Right renal pelvis (tissue), 4 donors: ENCODE measurements around the gene FAP. TPM values are rescaled to one million over a fixed set of nuclear protein-coding genes. Genes with fewer than 3 reads are reported as not detected.

Source experiments
- DNase-seq, 4 donors: peaks; one replicate each; pipeline ENCODE4 v3.0.0-alpha.2; 2013; ENCODE audit warnings: low read depth in 4 of 4, low spot score in 3 of 4, missing footprints in 1 of 4
- polyA plus RNA-seq, 4 donors: library from polyadenylated mRNA; unstranded; fragments of 120-200 nt; gene quantifications; one replicate each; pipeline ENCODE4 v1.2.1, GENCODE V29; 2013; ENCODE audit not compliant: insufficient read length in 4 of 4

The FAP gene, protein sequence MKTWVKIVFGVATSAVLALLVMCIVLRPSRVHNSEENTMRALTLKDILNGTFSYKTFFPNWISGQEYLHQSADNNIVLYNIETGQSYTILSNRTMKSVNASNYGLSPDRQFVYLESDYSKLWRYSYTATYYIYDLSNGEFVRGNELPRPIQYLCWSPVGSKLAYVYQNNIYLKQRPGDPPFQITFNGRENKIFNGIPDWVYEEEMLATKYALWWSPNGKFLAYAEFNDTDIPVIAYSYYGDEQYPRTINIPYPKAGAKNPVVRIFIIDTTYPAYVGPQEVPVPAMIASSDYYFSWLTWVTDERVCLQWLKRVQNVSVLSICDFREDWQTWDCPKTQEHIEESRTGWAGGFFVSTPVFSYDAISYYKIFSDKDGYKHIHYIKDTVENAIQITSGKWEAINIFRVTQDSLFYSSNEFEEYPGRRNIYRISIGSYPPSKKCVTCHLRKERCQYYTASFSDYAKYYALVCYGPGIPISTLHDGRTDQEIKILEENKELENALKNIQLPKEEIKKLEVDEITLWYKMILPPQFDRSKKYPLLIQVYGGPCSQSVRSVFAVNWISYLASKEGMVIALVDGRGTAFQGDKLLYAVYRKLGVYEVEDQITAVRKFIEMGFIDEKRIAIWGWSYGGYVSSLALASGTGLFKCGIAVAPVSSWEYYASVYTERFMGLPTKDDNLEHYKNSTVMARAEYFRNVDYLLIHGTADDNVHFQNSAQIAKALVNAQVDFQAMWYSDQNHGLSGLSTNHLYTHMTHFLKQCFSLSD
- 10 to 100 TPM in 3 of 4 donors, 1 to 10 TPM in 1; 9.6 to 18.5 (median 12.7) TPM for polyA plus RNA-seq

GRCh38 chr2:162243294-162243693, at the start of gene FAP:
Gene FAP (minus strand): TSS chr2:162243445. CDS start chr2:162243327, 118 bp downstream.
- DNase-seq = no peak

DNA sequence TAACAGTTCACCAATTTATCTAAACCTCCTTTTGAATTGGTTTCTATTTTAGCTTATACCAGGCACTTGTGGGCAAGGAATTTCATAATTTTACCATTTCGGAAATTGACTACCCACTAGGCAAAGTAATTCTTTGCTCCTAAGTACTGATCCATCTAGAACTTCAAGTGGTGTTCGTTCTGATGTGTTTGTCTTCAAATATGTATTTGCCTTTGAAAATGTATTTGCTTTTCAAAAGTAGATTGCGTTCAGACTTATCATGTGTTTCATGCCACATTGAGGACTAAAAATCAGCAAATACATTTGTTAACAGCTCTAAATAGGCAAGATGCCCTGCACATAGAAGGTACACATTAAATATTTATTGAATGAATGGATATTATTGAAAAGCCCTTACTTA, 48.5 kb upstream of the FAP start:
- no peak for DNase-seq

DNA sequence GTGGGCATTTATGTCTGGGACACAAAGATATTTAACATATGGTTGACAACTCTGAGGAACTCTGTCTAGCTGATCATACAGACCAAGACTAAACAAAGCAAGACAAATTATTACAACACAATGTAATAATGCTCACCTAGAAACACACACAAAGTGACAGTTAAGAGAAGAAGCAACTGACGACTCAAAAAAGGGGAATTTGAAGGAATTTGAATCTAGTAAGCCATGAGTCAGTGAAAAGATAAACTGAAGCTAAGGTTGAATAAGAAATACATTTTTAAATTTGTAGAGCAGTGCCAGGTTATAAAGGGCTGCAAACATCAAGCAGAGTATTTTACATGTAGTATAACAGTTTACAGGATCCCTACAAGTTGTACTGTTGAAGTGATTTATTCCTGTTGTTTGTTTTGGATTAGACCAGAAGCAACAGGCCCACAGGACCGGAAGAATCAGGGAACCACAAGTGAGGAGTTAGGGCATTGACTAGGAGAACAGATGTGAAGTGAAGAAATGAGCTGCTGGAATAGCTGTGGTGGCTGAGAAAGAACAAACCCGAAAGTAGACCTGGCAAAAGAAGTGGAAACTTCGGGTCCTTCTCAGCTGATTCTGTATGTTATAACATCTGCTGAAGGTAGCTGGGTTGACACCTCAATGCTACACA, 39.6 kb upstream of the FAP start:
- DNase-seq = no peak

DNA sequence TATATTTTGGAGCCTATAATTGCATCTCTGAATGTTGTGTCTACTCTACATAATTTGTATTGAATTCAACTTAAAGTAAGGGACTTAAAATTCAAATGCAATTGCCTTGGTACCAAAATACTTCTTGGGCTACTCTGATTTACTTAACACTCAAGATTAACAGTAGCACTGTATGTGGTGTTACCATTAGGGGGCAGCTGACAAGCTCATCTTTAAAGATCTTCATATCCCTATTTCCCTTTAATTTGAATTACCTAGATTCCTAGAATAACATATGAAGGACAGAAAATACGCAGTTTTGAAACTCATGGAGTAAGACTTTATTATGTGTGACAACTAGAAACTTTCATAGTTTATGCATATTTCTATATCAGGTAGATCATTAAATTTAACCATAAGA, 37.4 kb upstream of the FAP start:
- no peak for DNase-seq

DNA sequence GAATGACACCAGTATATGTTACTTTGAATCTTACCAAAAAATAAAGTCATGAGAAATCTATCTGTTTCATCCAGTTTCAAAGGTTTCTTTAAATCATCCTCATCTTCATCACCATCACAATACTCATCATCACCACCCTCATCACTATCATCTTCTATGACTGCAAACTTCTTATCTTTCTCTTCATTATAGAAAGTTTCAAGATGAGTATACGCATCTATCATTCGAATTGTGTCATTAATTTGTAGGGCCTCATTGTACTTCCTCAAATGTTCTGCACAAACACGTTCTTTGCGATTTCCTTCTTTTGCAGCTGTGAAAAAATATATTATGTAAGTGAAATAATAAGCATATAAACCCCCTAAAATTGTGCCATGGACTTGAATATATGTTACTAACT, 34.1 kb upstream of the FAP start:
- no peak for DNase-seq

- no peak for DNase-seq
Measured at GRCh38 chr2:162267996-162268395, 24.8 kb upstream of the FAP start.

GRCh38 chr2:162267496-162267895, 24.3 kb upstream of the FAP start:
- no peak for DNase-seq

GRCh38 chr2:162266460-162266760, 23.2 kb upstream of the FAP start:
- DNase-seq = no peak

DNA sequence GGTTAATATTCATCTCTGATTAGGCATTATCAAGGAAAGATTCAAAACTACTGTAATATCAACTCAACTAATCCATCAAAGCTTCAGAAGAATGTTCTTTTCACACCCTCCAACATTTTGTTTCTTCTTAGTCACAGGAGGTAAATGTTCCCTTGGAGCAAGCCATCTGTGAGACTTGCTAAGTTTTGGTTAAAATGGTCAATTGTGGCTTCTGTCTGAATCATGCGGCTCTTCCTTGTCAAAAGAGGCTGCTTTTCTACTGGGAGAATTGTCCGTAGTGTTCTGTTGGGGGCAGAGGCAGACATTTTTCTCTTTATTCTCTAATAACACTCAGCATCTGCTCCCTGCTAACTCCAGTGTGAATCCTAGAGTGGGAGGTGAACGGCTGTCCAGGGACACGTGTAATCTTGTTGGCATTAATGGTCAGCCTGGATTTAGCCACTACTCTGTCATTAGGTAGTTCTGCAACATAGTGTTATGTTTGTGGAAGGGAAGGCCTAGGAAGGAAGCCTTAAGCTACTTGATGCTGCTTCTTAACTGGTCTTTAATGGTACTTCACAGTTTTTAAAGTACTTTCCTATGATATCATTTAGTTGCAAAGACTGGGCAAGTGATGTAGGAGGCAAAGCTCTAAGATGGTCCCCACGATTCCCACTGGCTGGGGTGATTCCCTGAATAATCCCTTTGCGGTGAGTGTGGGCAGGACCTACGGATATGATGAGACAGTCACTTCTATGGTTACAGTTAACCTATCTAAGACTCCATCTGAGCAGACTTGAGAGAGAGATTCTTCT, 22.6 kb upstream of the FAP start:
- DNase-seq = no peak

GRCh38 chr2:162261032-162261945, 18.0 kb upstream of the FAP start:
- DNase-seq = no peak

DNA sequence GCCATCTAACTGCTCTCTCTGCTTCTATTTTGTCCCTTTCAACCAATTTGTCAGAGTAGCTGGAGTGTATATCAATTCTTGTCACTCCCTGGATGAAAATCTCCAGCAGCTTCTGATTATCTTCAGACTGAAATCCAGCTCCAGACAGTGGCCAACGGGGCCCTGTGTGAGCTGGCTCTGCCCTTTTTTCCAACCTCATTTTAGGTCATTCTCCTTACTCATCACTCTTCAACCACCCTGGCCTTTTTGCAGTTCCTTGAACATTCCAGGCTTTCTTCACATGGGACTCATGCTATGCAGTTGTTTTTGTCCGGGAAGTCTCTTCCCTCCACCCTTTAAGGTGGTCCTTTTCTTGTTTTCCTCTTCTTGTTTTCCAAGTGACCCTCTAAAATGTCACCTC, 15.4 kb upstream of the FAP start:
- DNase-seq = no peak

- DNase-seq = no peak
Measured at GRCh38 chr2:162258169-162258568, 14.9 kb upstream of the FAP start.

GRCh38 chr2:162257425-162257824, 14.2 kb upstream of the FAP start:
- no peak for DNase-seq

GRCh38 chr2:162256591-162256991, 13.3 kb upstream of the FAP start:
- no peak for DNase-seq

GRCh38 chr2:162254236-162254871, 11.1 kb upstream of the FAP start:
- DNase-seq = no peak

GRCh38 chr2:162253435-162253834, 10.2 kb upstream of the FAP start:
- no peak for DNase-seq

GRCh38 chr2:162252153-162252552, 8.9 kb upstream of the FAP start:
- no peak for DNase-seq

DNA sequence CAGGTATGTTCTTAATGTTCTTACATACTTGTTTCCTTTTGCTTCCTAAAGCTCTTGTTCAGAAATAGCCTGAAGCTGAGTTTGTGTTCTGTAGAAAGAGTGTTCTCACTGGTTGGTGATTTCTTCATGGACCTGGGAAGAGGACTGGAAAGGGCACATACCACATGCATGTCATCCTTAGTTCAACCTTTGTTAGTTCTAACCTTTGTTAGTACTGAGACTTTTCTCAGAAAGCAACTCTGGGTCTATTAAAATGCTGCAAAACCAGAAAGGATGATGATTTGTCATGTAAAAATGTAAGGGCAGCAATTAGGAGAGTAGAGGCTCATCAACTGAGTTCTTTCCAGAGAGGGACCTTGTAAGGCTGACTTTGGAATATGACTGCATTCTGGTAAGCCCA, 2.5 kb upstream of the FAP start:
- no peak for DNase-seq

DNA sequence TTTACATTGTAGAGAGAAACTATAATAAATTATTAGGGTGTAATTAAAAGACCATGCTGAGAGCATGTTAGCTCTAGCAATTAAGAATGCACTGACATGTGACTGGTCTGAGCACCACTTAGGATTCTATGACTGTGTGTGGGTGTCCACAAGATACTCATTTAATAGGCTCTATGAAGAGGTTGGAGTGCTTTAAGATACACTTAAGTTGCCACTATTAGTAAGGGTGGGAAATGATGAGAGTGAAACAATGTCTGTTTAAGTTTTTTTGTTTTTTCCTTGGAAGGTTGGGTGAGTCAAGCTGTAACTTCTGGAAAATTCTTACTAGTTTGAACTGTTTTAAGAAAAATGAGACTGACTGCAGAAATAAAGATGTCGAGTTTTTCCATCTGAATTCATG, 1.8 kb upstream of the FAP start:
- DNase-seq = no peak
